Epithelial cell of esophagus (primary cell): ENCODE data around the gene SSNA1.

ENCODE experiments used
- DNase-seq: peaks from one replicate; pipeline ENCODE4 v3.0.0; 2010; ENCODE audit warnings: low read depth
- H3K4me3 ChIP-seq: 2 replicates; pipeline ENCODE4 v1.5.1; 2011; ENCODE audit warnings: mild to moderate bottlenecking, low read length, control low read depth
- TF ChIP-seq, protein P1 (sequence below): IDR thresholded peaks from 2 replicates; pipeline ENCODE4 v1.5.1; 2011; ENCODE audit warnings: low read depth, mild to moderate bottlenecking, low read length, control low read depth, inconsistent platforms; ENCODE audit not compliant: insufficient read depth; ENCODE audit errors: missing control alignments

SSNA1 gene

DNA sequence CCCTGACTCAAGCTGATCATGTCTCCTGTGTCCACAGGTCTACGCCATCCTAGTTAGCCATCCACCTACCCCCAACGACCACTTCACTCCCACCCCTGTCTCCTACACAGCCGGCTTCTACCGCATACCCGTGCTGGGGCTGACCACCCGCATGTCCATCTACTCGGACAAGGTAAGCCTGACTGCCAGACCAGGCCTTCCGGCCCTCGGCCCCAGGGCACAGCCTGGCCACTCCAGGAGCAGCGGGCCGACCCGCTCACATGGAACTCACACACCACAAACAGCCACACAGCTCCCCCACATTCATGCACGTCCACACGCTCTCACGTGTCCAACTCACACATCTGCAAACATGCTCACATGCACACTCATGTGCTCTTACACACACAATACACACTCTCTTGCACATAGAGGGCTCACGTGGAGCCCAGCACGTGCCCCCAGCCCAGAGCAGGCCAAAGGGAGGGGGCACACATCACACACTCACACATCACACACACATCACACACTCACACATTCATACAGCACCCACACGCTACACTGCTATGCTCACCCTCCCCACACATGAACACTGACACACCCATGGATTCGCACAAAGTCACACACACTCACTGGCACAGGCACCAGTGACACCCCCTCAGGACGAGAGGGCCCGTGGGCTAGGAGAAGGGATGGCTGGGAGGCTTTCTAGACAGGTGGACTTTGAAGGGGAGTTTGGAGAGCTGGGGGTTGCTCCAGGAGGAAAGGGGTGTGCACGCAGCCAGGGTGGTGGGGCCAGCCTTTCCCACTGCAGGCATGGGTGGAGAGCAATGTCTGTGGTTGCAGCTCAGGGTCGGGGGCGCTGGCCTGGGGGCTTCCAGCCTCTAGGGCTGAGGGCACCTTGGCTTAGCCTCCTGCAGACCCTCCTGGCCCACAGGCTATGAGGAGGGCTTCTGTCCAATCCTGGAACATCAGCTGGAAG is 46.2 kb upstream of the SSNA1 start:
- no peak overlapping the region for H3K4me3 ChIP-seq
- TF ChIP-seq, protein P1, sequence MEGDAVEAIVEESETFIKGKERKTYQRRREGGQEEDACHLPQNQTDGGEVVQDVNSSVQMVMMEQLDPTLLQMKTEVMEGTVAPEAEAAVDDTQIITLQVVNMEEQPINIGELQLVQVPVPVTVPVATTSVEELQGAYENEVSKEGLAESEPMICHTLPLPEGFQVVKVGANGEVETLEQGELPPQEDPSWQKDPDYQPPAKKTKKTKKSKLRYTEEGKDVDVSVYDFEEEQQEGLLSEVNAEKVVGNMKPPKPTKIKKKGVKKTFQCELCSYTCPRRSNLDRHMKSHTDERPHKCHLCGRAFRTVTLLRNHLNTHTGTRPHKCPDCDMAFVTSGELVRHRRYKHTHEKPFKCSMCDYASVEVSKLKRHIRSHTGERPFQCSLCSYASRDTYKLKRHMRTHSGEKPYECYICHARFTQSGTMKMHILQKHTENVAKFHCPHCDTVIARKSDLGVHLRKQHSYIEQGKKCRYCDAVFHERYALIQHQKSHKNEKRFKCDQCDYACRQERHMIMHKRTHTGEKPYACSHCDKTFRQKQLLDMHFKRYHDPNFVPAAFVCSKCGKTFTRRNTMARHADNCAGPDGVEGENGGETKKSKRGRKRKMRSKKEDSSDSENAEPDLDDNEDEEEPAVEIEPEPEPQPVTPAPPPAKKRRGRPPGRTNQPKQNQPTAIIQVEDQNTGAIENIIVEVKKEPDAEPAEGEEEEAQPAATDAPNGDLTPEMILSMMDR = no peak
- DNase-seq = no peak

DNA sequence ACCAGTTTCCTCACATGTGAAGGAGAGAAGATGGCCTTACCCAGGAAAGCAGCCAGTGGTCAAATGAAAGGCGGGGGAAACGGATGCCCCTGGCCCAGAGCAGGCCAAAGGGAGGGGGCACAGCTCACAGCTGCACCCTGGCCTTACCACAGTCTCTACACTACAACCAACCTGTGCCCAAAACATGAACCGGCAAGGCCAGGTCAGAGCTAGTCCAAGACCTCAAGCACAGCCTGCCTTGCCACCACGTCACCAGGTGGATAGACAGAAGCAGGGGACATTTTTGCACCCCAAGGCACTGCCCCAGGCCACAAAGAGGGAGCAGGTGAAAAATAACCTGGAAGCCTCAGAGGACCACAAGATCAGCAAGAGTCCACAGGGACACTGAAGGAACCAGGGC is 45.0 kb upstream of the SSNA1 start:
- DNase-seq = no peak
- H3K4me3 ChIP-seq = no peak overlapping the region
- TF ChIP-seq, protein P1 = no peak

DNA sequence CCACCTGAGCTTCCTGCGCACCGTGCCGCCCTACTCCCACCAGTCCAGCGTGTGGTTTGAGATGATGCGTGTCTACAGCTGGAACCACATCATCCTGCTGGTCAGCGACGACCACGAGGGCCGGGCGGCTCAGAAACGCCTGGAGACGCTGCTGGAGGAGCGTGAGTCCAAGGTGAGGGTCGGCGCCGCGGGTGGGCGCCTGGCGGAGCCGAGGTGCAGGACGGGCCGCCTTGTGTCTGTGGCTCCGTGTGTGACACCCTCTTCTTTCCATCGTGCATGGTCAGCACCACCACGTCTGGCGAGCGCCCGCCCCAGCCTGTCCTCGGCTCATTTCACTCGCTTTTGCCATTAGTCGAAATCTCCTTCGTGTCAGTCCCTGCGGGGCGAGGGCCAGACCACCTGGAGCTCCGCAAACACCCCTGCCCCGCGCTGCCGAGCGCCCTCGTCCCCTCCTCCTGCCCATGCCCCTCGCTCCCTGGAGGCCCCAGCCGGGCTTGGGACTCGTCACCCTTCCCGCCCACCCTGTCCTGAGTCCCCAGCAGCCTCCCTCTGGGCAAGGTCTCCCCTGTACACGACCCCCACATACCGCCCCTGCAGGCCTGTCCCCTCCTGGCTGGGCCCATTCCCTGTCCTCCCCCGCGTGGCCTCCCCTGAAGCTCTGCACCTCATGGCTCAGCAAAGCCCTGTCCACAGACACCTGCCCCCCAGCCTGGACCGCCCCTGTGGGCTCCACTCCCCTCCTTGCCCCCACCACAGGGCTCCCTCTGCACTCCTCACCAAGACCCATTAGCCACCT is 42.5 kb upstream of the SSNA1 start:
- DNase-seq = no peak
- TF ChIP-seq, protein P1 = no peak
- H3K4me3 ChIP-seq = no peak overlapping the region

DNA sequence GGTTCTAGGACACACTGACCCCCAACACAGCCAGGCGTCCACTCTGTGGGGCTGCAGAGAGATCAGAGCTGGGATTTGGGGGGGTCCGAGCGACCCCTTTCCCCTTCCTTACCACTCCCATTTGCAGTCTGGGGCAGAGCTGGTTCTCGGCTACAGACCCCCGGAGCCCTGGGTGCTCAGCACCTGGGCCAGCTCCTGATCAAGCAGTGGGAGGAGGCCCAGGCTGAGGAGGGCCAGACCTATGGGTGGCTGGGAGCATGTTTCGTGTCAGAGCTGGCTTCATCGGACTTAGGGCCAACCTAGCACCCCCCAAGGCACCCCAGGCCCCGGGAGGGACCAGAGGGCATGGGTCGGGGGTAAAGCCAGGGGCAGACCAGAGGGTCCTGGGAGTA is 42.0 kb upstream of the SSNA1 start:
- no peak for DNase-seq
- no peak overlapping the region for H3K4me3 ChIP-seq
- TF ChIP-seq, protein P1 = no peak

DNA sequence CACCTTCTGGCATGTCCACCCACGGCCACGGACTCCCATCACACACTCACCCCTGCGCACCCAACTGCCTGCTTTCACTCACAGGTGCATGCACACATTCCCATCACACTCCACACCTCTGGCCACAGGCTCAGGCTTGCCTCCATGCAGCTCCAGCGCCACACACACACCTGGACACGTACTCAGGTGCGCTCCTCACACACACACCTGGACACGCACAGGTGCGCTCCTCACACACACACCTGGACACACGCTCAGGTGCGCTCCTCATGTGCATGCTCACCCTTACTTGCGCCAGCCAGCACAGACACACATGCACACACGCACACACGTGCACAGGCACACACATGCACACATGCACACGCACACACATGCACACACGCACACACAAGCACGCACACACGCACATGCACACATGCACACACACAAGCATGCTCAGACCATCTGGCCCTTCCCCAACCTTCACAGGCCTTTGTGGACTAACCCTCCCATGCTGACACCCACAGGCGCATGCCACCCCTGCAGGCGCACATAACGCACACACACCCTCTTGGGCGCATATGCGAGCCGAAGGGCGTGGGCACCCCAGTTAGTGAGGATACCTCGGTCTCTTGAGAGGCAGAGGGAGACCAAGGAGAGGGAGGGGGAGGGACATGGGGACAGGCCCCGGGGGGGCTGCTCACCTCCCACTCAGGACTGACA is 41.2 kb upstream of the SSNA1 start:
- H3K4me3 ChIP-seq = no peak overlapping the region
- TF ChIP-seq, protein P1 = no peak
- DNase-seq = no peak

DNA sequence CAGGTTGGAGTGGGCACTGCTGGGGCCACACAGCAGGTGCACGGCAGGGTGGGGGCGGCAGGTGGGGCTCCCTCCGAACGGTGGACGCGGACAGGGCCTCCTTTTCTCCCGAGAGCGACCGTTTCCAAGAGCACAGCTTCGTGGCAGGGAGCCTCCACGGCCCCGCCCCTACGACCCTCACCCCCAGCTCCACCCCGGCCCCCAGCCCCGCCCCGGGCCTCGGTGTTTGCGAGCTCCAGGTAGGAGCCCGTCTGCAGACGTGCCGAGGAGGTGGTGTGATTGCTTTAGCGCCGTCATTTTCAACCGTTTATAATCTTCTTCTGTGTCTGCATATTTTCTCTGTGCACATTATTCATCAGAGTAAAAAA is 40.7 kb upstream of the SSNA1 start:
- H3K4me3 ChIP-seq = no peak overlapping the region
- TF ChIP-seq, protein P1 = no peak
- DNase-seq = no peak
